ENCODE data around the gene STAT5B. TPM values are rescaled to one million over a fixed set of nuclear protein-coding genes. Genes with fewer than 3 reads are reported as not detected.
A peak's percentile ranks its signal among the peaks of the same experiment; 100 is the strongest.
"Not testable (repeated sequence)": the region's sequence is repeated elsewhere in the genome, so short reads cannot be mapped to it uniquely, and the experiment has no call there.

STAT5B gene
- total and polyA plus RNA-seq, 9 donors = 27.0 to 41.1 (median 35.7) TPM

GRCh38 chr17:42189651-42189965, 86.6 kb downstream of the STAT5B start:
- H3K27me3 ChIP-seq (ENCODE audit: control insufficient read depth, insufficient read depth, low read length) = peaks cover 3% of the 10 kb centered on the region
- no peak for DNase-seq
- peaks cover 4% of the 10 kb centered on the region for H3K36me3 ChIP-seq (ENCODE audit: control insufficient read depth, insufficient read depth, low read length)
- H3K4me3 ChIP-seq (ENCODE audit: low read length) = no peak overlapping the region
- peaks cover 28% of the 10 kb centered on the region for H3K4me1 ChIP-seq (ENCODE audit: control insufficient read depth, insufficient read depth, low read length)
- no peaks in the 10 kb centered on the region for H3K9me3 ChIP-seq (replicated peaks; ENCODE audit: control insufficient read depth, low read depth, low read length)
- 55% methylated on average over 8 of the region's 11 CpGs for WGBS (ENCODE audit: insufficient coverage)
- no peak overlapping the region for H3K27ac ChIP-seq (ENCODE audit: low read length)

- Histone ChIP-seq H3K36me3 (ENCODE audit: control insufficient read depth, insufficient read depth, low read length) (peaks cover 4% of the 10 kb centered on the region), H3K9me3 (replicated peaks; ENCODE audit: control insufficient read depth, low read depth, low read length) (no peaks in the 10 kb centered on the region), H3K27ac (ENCODE audit: low read length) (no peak overlapping the region), H3K4me3 (ENCODE audit: low read length) (no peak overlapping the region), H3K27me3 (ENCODE audit: control insufficient read depth, insufficient read depth, low read length) (peaks cover 7% of the 10 kb centered on the region), H3K4me1 (ENCODE audit: control insufficient read depth, insufficient read depth, low read length) (peaks cover 27% of the 10 kb centered on the region)
- 72% methylated on average over 17 of the region's 19 CpGs for WGBS (ENCODE audit: insufficient coverage)
- DNase-seq = peak; percentile 43
These were observed 87.2 kb downstream of the STAT5B start for GRCh38 chr17:42188749-42189650.

GRCh38 chr17:42187833-42188232, 88.4 kb downstream of the STAT5B start:
- peaks cover 14% of the 10 kb centered on the region for H3K27me3 ChIP-seq (ENCODE audit: control insufficient read depth, insufficient read depth, low read length)
- H3K36me3 ChIP-seq (ENCODE audit: control insufficient read depth, insufficient read depth, low read length) = peaks cover 3% of the 10 kb centered on the region
- no peak overlapping the region for H3K27ac ChIP-seq (ENCODE audit: low read length)
- no peaks in the 10 kb centered on the region for H3K9me3 ChIP-seq (replicated peaks; ENCODE audit: control insufficient read depth, low read depth, low read length)
- DNase-seq = no peak
- no peak overlapping the region for H3K4me3 ChIP-seq (ENCODE audit: low read length)
- WGBS (ENCODE audit: insufficient coverage) = 83% methylated on average over 2 of the region's 2 CpGs
- H3K4me1 ChIP-seq (ENCODE audit: control insufficient read depth, insufficient read depth, low read length) = peaks cover 26% of the 10 kb centered on the region

DNA sequence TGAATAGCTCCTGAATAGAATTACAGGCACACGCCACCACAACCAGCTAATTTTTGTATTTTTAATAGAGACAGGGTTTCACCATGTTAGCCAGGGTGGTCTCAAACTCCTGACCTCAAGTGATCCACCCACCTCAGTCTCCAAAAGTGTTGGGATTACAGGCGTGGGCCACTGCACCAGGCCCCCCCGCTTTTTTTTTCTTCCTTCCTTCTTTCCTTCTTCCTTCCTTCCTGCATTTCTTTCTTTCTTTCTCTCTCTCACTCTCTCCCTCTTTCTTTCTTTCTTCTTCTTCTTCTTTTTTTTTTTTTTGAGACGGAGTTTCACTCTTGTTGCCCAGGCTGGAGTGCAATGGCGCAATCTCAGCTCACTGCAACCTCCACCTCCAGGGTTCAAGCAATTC, 90.0 kb downstream of the STAT5B start:
- H3K27me3 ChIP-seq (ENCODE audit: control insufficient read depth, insufficient read depth, low read length) = peaks cover 29% of the 10 kb centered on the region
- H3K4me3 ChIP-seq (ENCODE audit: low read length); DNase-seq; H3K36me3 ChIP-seq (ENCODE audit: control insufficient read depth, insufficient read depth, low read length); H3K9me3 ChIP-seq (replicated peaks; ENCODE audit: control insufficient read depth, low read depth, low read length); H3K27ac ChIP-seq (ENCODE audit: low read length): not testable (repeated sequence)
- peaks cover 28% of the 10 kb centered on the region for H3K4me1 ChIP-seq (ENCODE audit: control insufficient read depth, insufficient read depth, low read length)
- WGBS (ENCODE audit: insufficient coverage) = 66% methylated on average over 4 of the region's 5 CpGs

DNA sequence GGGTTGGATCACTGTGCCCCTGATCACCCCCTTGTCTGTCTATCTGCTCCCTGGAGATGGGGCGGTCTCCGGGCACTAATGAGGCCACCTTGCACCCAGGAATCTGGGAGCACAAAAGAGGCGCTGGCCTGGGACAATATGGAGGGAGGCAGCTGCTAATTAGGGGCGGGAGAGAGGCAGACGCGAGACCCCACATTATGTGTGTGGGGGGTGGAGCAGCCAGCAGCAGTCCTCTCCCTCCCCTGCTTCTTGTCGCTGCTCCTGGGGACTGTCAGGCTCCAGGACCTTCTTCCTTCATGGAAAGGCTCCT, 90.6 kb downstream of the STAT5B start:
- Histone ChIP-seq H3K27me3 (ENCODE audit: control insufficient read depth, insufficient read depth, low read length) (peaks cover 36% of the 10 kb centered on the region), H3K27ac (ENCODE audit: low read length) (no peak overlapping the region), H3K4me1 (ENCODE audit: control insufficient read depth, insufficient read depth, low read length) (peaks cover 34% of the 10 kb centered on the region), H3K4me3 (ENCODE audit: low read length) (no peak overlapping the region), H3K36me3 (ENCODE audit: control insufficient read depth, insufficient read depth, low read length) (no peaks in the 10 kb centered on the region), H3K9me3 (replicated peaks; ENCODE audit: control insufficient read depth, low read depth, low read length) (no peaks in the 10 kb centered on the region)
- 50% methylated on average over 3 of the region's 7 CpGs for WGBS (ENCODE audit: insufficient coverage)
- DNase-seq = no peak

GRCh38 chr17:42184713-42185620, 91.2 kb downstream of the STAT5B start, which contains the start of gene HCRT:
Gene HCRT, minus strand, starts transcription at chr17:42185452. Its CDS starts 87 bp downstream, at chr17:42185365.
- WGBS (ENCODE audit: insufficient coverage) = 61% methylated on average over 8 of the region's 11 CpGs
- no peaks in the 10 kb centered on the region for H3K9me3 ChIP-seq (replicated peaks; ENCODE audit: control insufficient read depth, low read depth, low read length)
- no peak for DNase-seq
- H3K36me3 ChIP-seq (ENCODE audit: control insufficient read depth, insufficient read depth, low read length) = no peaks in the 10 kb centered on the region
- H3K4me1 ChIP-seq (ENCODE audit: control insufficient read depth, insufficient read depth, low read length) = peaks cover 39% of the 10 kb centered on the region
- peak within 1 kb of the TSS; percentile 34 for H3K4me3 ChIP-seq (ENCODE audit: low read length)
- H3K27ac ChIP-seq (ENCODE audit: low read length) = peak within 1 kb of the TSS; percentile 29
- H3K27me3 ChIP-seq (ENCODE audit: control insufficient read depth, insufficient read depth, low read length) = peaks cover 42% of the 10 kb centered on the region

- Histone ChIP-seq H3K27ac (ENCODE audit: low read length) (peak overlapping the region; percentile 83), H3K9me3 (replicated peaks; ENCODE audit: control insufficient read depth, low read depth, low read length) (no peaks in the 10 kb centered on the region), H3K4me1 (ENCODE audit: control insufficient read depth, insufficient read depth, low read length) (peaks cover 37% of the 10 kb centered on the region), H3K36me3 (ENCODE audit: control insufficient read depth, insufficient read depth, low read length) (no peaks in the 10 kb centered on the region), H3K4me3 (ENCODE audit: low read length) (peak overlapping the region; percentile 52), H3K27me3 (ENCODE audit: control insufficient read depth, insufficient read depth, low read length) (peaks cover 50% of the 10 kb centered on the region)
- 2% methylated on average over 81 of the region's 83 CpGs for WGBS (ENCODE audit: insufficient coverage)
- DNase-seq = peak; percentile 78
These were observed 92.2 kb downstream of the STAT5B start for GRCh38 chr17:42183741-42184711.

- peak overlapping the region; percentile 52 for H3K4me3 ChIP-seq (ENCODE audit: low read length)
- no peaks in the 10 kb centered on the region for H3K9me3 ChIP-seq (replicated peaks; ENCODE audit: control insufficient read depth, low read depth, low read length)
- H3K27me3 ChIP-seq (ENCODE audit: control insufficient read depth, insufficient read depth, low read length) = peaks cover 57% of the 10 kb centered on the region
- peaks cover 36% of the 10 kb centered on the region for H3K4me1 ChIP-seq (ENCODE audit: control insufficient read depth, insufficient read depth, low read length)
- WGBS (ENCODE audit: insufficient coverage) = 61% methylated on average over 6 of the region's 9 CpGs
- DNase-seq = no peak
- H3K36me3 ChIP-seq (ENCODE audit: control insufficient read depth, insufficient read depth, low read length) = no peaks in the 10 kb centered on the region
- peak overlapping the region; percentile 83 for H3K27ac ChIP-seq (ENCODE audit: low read length)
These were observed 93.1 kb downstream of the STAT5B start for GRCh38 chr17:42182927-42183734.

- no peak overlapping the region for H3K27ac ChIP-seq (ENCODE audit: low read length)
- no peak for DNase-seq
- WGBS (ENCODE audit: insufficient coverage) = 100% methylated on average over 1 of the region's 2 CpGs
- no peaks in the 10 kb centered on the region for H3K9me3 ChIP-seq (replicated peaks; ENCODE audit: control insufficient read depth, low read depth, low read length)
- H3K4me1 ChIP-seq (ENCODE audit: control insufficient read depth, insufficient read depth, low read length) = peaks cover 36% of the 10 kb centered on the region
- H3K36me3 ChIP-seq (ENCODE audit: control insufficient read depth, insufficient read depth, low read length) = no peaks in the 10 kb centered on the region
- peaks cover 58% of the 10 kb centered on the region for H3K27me3 ChIP-seq (ENCODE audit: control insufficient read depth, insufficient read depth, low read length)
- H3K4me3 ChIP-seq (ENCODE audit: low read length) = no peak overlapping the region
These were observed 94.4 kb downstream of the STAT5B start for GRCh38 chr17:42181851-42182207.
